Measurements from ENCODE around the gene GTPBP2. TPM values are rescaled to one million over a fixed set of nuclear protein-coding genes. Genes with fewer than 3 reads are reported as not detected.

Gene GTPBP2
- total and polyA plus RNA-seq, 2 of the 13 experiments (the other 11 are each of a cell fraction or from before 2014, with no cell fraction given), result 26.9 to 88.2 TPM

GRCh38 chr6:43628393-43629103 is 516 bp downstream of the GTPBP2 start (continued):
- TF ChIP-seq RELA (CRISPR knock-in tag; IDR thresholded peaks at IDR 0.05), result no peak
- TF ChIP-seq TFAP4 (IDR thresholded peaks at IDR 0.05; ENCODE audit: borderline replicate concordance, low read depth), result no peak
- no peak for TF ChIP-seq ADNP (CRISPR knock-in tag; IDR thresholded peaks at IDR 0.05)
- no peak for TF ChIP-seq YEATS2 (CRISPR knock-in tag; IDR thresholded peaks at IDR 0.05; ENCODE audit: borderline replicate concordance)
- no peak for TF ChIP-seq ZNF841 (CRISPR knock-in tag; IDR thresholded peaks at IDR 0.05; ENCODE audit: borderline replicate concordance)
- TF ChIP-seq KIAA2018 (CRISPR knock-in tag; IDR thresholded peaks at IDR 0.05; ENCODE audit: borderline replicate concordance), result no peak
- peak; percentile 36; the same call in 1 of the 2 replicates for TF ChIP-seq SNAPC5 (CRISPR knock-in tag; IDR thresholded peaks at IDR 0.05; ENCODE audit: borderline replicate concordance)
- TF ChIP-seq, protein P1, sequence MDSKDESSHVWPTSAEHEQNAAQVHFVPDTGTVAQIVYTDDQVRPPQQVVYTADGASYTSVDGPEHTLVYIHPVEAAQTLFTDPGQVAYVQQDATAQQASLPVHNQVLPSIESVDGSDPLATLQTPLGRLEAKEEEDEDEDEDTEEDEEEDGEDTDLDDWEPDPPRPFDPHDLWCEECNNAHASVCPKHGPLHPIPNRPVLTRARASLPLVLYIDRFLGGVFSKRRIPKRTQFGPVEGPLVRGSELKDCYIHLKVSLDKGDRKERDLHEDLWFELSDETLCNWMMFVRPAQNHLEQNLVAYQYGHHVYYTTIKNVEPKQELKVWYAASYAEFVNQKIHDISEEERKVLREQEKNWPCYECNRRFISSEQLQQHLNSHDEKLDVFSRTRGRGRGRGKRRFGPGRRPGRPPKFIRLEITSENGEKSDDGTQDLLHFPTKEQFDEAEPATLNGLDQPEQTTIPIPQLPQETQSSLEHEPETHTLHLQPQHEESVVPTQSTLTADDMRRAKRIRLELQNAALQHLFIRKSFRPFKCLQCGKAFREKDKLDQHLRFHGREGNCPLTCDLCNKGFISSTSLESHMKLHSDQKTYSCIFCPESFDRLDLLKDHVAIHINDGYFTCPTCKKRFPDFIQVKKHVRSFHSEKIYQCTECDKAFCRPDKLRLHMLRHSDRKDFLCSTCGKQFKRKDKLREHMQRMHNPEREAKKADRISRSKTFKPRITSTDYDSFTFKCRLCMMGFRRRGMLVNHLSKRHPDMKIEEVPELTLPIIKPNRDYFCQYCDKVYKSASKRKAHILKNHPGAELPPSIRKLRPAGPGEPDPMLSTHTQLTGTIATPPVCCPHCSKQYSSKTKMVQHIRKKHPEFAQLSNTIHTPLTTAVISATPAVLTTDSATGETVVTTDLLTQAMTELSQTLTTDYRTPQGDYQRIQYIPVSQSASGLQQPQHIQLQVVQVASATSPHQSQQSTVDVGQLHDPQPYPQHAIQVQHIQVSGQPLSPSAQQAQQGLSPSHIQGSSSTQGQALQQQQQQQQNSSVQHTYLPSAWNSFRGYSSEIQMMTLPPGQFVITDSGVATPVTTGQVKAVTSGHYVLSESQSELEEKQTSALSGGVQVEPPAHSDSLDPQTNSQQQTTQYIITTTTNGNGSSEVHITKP (CRISPR knock-in tag; IDR thresholded peaks at IDR 0.05; ENCODE audit: low read depth), result 0 out of 2 replicates have a peak, but pooled peaks have one; percentile 10
- TF ChIP-seq FOXK1 (CRISPR knock-in tag; IDR thresholded peaks at IDR 0.05; ENCODE audit: borderline replicate concordance, low read depth), result no peak
- TF ChIP-seq GATAD2A (CRISPR knock-in tag; IDR thresholded peaks at IDR 0.05), result no peak
- TF ChIP-seq HDAC1 (CRISPR knock-in tag; IDR thresholded peaks at IDR 0.05), result 0 out of 2 replicates have a peak, but pooled peaks have one; percentile 20
- TF ChIP-seq, protein P2, sequence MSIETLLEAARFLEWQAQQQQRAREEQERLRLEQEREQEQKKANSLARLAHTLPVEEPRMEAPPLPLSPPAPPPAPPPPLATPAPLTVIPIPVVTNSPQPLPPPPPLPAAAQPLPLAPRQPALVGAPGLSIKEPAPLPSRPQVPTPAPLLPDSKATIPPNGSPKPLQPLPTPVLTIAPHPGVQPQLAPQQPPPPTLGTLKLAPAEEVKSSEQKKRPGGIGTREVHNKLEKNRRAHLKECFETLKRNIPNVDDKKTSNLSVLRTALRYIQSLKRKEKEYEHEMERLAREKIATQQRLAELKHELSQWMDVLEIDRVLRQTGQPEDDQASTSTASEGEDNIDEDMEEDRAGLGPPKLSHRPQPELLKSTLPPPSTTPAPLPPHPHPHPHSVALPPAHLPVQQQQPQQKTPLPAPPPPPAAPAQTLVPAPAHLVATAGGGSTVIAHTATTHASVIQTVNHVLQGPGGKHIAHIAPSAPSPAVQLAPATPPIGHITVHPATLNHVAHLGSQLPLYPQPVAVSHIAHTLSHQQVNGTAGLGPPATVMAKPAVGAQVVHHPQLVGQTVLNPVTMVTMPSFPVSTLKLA (IDR thresholded peaks at IDR 0.05), result no peak
- TF ChIP-seq, protein P3, sequence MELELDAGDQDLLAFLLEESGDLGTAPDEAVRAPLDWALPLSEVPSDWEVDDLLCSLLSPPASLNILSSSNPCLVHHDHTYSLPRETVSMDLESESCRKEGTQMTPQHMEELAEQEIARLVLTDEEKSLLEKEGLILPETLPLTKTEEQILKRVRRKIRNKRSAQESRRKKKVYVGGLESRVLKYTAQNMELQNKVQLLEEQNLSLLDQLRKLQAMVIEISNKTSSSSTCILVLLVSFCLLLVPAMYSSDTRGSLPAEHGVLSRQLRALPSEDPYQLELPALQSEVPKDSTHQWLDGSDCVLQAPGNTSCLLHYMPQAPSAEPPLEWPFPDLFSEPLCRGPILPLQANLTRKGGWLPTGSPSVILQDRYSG (CRISPR knock-in tag; IDR thresholded peaks at IDR 0.05), result no peak
